SK-N-SH treated with all-trans-retinoic acid at 6 μM for 48 hours (cell line): Measurements from ENCODE around the gene ZSCAN31.
"Not testable (repeated sequence)": the region's sequence is repeated elsewhere in the genome, so short reads cannot be mapped to it uniquely, and the experiment has no call there.

Source experiments
- ATAC-seq: fragments of 200-7000 bp; cut with Tn5 transposase; 3 replicates; pipeline ENCODE4 v1.9.1; 2020; ENCODE audit warnings: mild to moderate bottlenecking, moderate library complexity
- ARNTL ChIP-seq: fragments of 450-650 bp; formaldehyde crosslinking; IDR thresholded peaks from 2 replicates; pipeline ENCODE4 v1.5.0; 2020; ENCODE audit warnings: low read depth, mild to moderate bottlenecking, moderate library complexity, borderline replicate concordance
- BACH2 ChIP-seq: fragments of 250-450 bp; sonication (Bioruptor Pico); IDR thresholded peaks from 2 replicates; pipeline ENCODE4 v1.9.0; 2021; ENCODE audit warnings: mild to moderate bottlenecking, borderline replicate concordance
- CSDC2 ChIP-seq: fragments of 250-450 bp; sonication (Bioruptor Pico); IDR thresholded peaks from 2 replicates; pipeline ENCODE4 v1.5.0; 2020; ENCODE audit warnings: mild to moderate bottlenecking, moderate library complexity
- ESRRG ChIP-seq: fragments of 250-450 bp; sonication (Bioruptor Pico); IDR thresholded peaks from 2 replicates; pipeline ENCODE4 v1.6.1; 2021; ENCODE audit warnings: mild to moderate bottlenecking
- GLIS3 ChIP-seq: fragments of 250-450 bp; sonication (Bioruptor Pico); IDR thresholded peaks from 2 replicates; pipeline ENCODE4 v1.5.0; 2020; ENCODE audit warnings: mild to moderate bottlenecking, moderate library complexity
- ISL1 ChIP-seq: fragments of 250-450 bp; sonication (Bioruptor Pico); IDR thresholded peaks from 2 replicates; pipeline ENCODE4 v2.1.2; 2022; ENCODE audit warnings: mild to moderate bottlenecking, moderate library complexity
- OSR1 ChIP-seq: fragments of 250-450 bp; sonication (Bioruptor Pico); IDR thresholded peaks from 2 replicates; pipeline ENCODE4 v1.8.0; 2022; ENCODE audit warnings: moderate library complexity, mild to moderate bottlenecking, inconsistent platforms
- PATZ1 ChIP-seq: fragments of 250-450 bp; sonication (Bioruptor Pico); IDR thresholded peaks from 2 replicates; pipeline ENCODE4 v1.8.0; 2020; ENCODE audit warnings: mild to moderate bottlenecking, moderate library complexity, borderline replicate concordance
- PPARA ChIP-seq: fragments of 250-450 bp; sonication (Bioruptor Pico); IDR thresholded peaks from 2 replicates; pipeline ENCODE4 v1.5.0; 2020; ENCODE audit warnings: mild to moderate bottlenecking, borderline replicate concordance
- SNAI2 ChIP-seq: fragments of 250-450 bp; sonication (Bioruptor Pico); IDR thresholded peaks from 2 replicates; pipeline ENCODE4 v1.5.0; 2020; ENCODE audit warnings: mild to moderate bottlenecking, moderate library complexity
- TCF4 ChIP-seq: fragments of 250-450 bp; sonication (Bioruptor Pico); IDR thresholded peaks from 2 replicates; pipeline ENCODE4 v1.8.0; 2021; ENCODE audit warnings: mild to moderate bottlenecking, moderate library complexity, borderline replicate concordance
- TOX ChIP-seq: fragments of 250-450 bp; sonication (Bioruptor Pico); IDR thresholded peaks from 2 replicates; pipeline ENCODE4 v1.8.0; 2021; ENCODE audit warnings: mild to moderate bottlenecking, moderate library complexity, borderline replicate concordance
- TSHZ2 ChIP-seq: fragments of 250-450 bp; sonication (Bioruptor Pico); IDR thresholded peaks from 2 replicates; pipeline ENCODE4 v1.5.0; 2020; ENCODE audit warnings: mild to moderate bottlenecking, moderate library complexity
- ZC3H10 ChIP-seq: fragments of 250-450 bp; sonication (Bioruptor Pico); IDR thresholded peaks from 2 replicates; pipeline ENCODE4 v1.5.1; 2021; ENCODE audit warnings: mild to moderate bottlenecking, moderate library complexity
- ZFP3 ChIP-seq: fragments of 250-450 bp; sonication (Bioruptor Pico); IDR thresholded peaks from 2 replicates; pipeline ENCODE4 v1.5.0; 2020; ENCODE audit warnings: mild to moderate bottlenecking, moderate library complexity
- ZFP30 ChIP-seq: fragments of 450-650 bp; formaldehyde crosslinking; IDR thresholded peaks from 2 replicates; pipeline ENCODE4 v1.5.0; 2022; ENCODE audit warnings: mild to moderate bottlenecking, moderate library complexity
- ZNF8 ChIP-seq: fragments of 450-650 bp; formaldehyde crosslinking; IDR thresholded peaks from 2 replicates; pipeline ENCODE4 v1.5.0; 2020; ENCODE audit warnings: mild to moderate bottlenecking, moderate library complexity
- TF ChIP-seq, protein P1 (sequence below): fragments of 250-450 bp; sonication (Bioruptor Pico); IDR thresholded peaks from 2 replicates; pipeline ENCODE4 v1.8.0; 2021; ENCODE audit warnings: low read depth, mild to moderate bottlenecking, moderate library complexity, borderline replicate concordance
- TF ChIP-seq, protein P2 (sequence below): fragments of 250-450 bp; sonication (Bioruptor Pico); IDR thresholded peaks from 2 replicates; pipeline ENCODE4 v1.5.1; 2021; ENCODE audit warnings: mild to moderate bottlenecking, moderate library complexity

The ZSCAN31 gene

GRCh38 chr6:28311139-28311823, 24.7 kb downstream of the ZSCAN31 start:
- ATAC-seq: no peak
- TF ChIP-seq OSR1 (CRISPR knock-in tag) (no peak), SNAI2 (CRISPR knock-in tag) (no peak), TCF4 (CRISPR knock-in tag) (no peak), GLIS3 (CRISPR knock-in tag) (no peak), TSHZ2 (CRISPR knock-in tag) (no peak), ARNTL (CRISPR knock-in tag) (no peak), ESRRG (CRISPR knock-in tag) (no peak)
- TF ChIP-seq, protein P1, sequence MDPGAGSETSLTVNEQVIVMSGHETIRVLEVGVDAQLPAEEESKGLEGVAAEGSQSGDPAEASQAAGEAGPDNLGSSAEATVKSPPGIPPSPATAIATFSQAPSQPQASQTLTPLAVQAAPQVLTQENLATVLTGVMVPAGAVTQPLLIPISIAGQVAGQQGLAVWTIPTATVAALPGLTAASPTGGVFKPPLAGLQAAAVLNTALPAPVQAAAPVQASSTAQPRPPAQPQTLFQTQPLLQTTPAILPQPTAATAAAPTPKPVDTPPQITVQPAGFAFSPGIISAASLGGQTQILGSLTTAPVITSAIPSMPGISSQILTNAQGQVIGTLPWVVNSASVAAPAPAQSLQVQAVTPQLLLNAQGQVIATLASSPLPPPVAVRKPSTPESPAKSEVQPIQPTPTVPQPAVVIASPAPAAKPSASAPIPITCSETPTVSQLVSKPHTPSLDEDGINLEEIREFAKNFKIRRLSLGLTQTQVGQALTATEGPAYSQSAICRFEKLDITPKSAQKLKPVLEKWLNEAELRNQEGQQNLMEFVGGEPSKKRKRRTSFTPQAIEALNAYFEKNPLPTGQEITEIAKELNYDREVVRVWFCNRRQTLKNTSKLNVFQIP (CRISPR knock-in tag): no peak
- TF ChIP-seq, protein P2, sequence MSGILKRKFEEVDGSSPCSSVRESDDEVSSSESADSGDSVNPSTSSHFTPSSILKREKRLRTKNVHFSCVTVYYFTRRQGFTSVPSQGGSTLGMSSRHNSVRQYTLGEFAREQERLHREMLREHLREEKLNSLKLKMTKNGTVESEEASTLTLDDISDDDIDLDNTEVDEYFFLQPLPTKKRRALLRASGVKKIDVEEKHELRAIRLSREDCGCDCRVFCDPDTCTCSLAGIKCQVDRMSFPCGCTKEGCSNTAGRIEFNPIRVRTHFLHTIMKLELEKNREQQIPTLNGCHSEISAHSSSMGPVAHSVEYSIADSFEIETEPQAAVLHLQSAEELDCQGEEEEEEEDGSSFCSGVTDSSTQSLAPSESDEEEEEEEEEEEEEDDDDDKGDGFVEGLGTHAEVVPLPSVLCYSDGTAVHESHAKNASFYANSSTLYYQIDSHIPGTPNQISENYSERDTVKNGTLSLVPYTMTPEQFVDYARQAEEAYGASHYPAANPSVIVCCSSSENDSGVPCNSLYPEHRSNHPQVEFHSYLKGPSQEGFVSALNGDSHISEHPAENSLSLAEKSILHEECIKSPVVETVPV: no peak

GRCh38 chr6:28306363-28306762, 29.6 kb downstream of the ZSCAN31 start:
- ATAC-seq: not testable (repeated sequence)

- no peak for ATAC-seq
- TF ChIP-seq ZNF8 (CRISPR knock-in tag) (no peak), OSR1 (CRISPR knock-in tag) (no peak), ZFP30 (CRISPR knock-in tag) (no peak), PPARA (CRISPR knock-in tag) (no peak), SNAI2 (CRISPR knock-in tag) (no peak), GLIS3 (CRISPR knock-in tag) (no peak), TCF4 (CRISPR knock-in tag) (no peak), PATZ1 (CRISPR knock-in tag) (no peak), ZC3H10 (no peak), BACH2 (CRISPR knock-in tag) (no peak), ISL1 (CRISPR knock-in tag) (no peak), TOX (no peak), ZFP3 (no peak), CSDC2 (CRISPR knock-in tag) (no peak)
- TF ChIP-seq, protein P2: no peak
- TF ChIP-seq, protein P1 (CRISPR knock-in tag): no peak
These were observed 32.4 kb downstream of the ZSCAN31 start for GRCh38 chr6:28303570-28303969.
